HepG2 (cell line): ENCODE data around the gene GPR15. TPM values are rescaled to one million over a fixed set of nuclear protein-coding genes. Genes with fewer than 3 reads are reported as not detected.

ENCODE experiments used
- ASH2L ChIP-seq: fragments of 300-600, 200-600 bp; sonication (generic); IDR thresholded peaks from 2 replicates; pipeline ENCODE4 v1.7.0; 2017; ENCODE audit warnings: low read depth, mild to moderate bottlenecking, moderate library complexity, mixed read lengths, low read length; ENCODE audit not compliant: insufficient read length
- CEBPZ ChIP-seq: IDR thresholded peaks from 2 replicates; pipeline ENCODE4 v1.6.1; 2012; ENCODE audit warnings: low read length, improper control_type of control experiment
- CHD4 ChIP-seq: fragments of 200-600 bp; sonication (generic); IDR thresholded peaks from 2 replicates; pipeline ENCODE4 v1.7.0; 2017; ENCODE audit warnings: mild to moderate bottlenecking, low read length, borderline replicate concordance
- DNMT1 ChIP-seq: sonication (generic); formaldehyde crosslinking; IDR thresholded peaks from 2 replicates; pipeline ENCODE4 v1.5.1; 2020; ENCODE audit warnings: mild to moderate bottlenecking, missing genetic modification reagents
- MAX ChIP-seq: IDR thresholded peaks from 2 replicates; pipeline ENCODE4 v1.6.1; 2012; ENCODE audit warnings: inconsistent platforms
- POLR2AphosphoS2 ChIP-seq: IDR thresholded peaks from 2 replicates; pipeline ENCODE4 v1.6.1; 2011; ENCODE audit warnings: low read depth, low read length, improper control_type of control experiment
- PRDM10 ChIP-seq: sonication (generic); formaldehyde crosslinking; IDR thresholded peaks from 2 replicates; pipeline ENCODE4 v1.4.0; 2020; ENCODE audit warnings: low read depth, missing genetic modification reagents
- REL ChIP-seq: sonication (generic); formaldehyde crosslinking; conservative IDR thresholded peaks from 2 replicates; pipeline ENCODE4 v1.8.0; 2022; ENCODE audit warnings: mild to moderate bottlenecking, missing genetic modification reagents, moderate library complexity
- REXO4 ChIP-seq: sonication (generic); formaldehyde crosslinking; IDR thresholded peaks from 2 replicates; pipeline ENCODE4 v1.8.0; 2022; ENCODE audit warnings: missing genetic modification reagents, mild to moderate bottlenecking, borderline replicate concordance
- TGIF2 ChIP-seq: IDR thresholded peaks from 2 replicates; pipeline ENCODE4 v1.6.1; 2016; ENCODE audit warnings: control low read depth, missing compliant biosample characterization
- ZBTB42 ChIP-seq: sonication (generic); formaldehyde crosslinking; IDR thresholded peaks from 2 replicates; pipeline ENCODE4 v1.5.0; 2020; ENCODE audit warnings: mild to moderate bottlenecking, missing genetic modification reagents
- ZKSCAN1 ChIP-seq: fragments of 150-350 bp; IDR thresholded peaks from 2 replicates; pipeline ENCODE4 v1.6.1; 2014; ENCODE audit warnings: low read length
- ZNF17 ChIP-seq: sonication (generic); formaldehyde crosslinking; IDR thresholded peaks from 2 replicates; pipeline ENCODE4 v1.5.0; 2020; ENCODE audit warnings: mild to moderate bottlenecking, missing genetic modification reagents
- ZNF512B ChIP-seq: sonication (generic); formaldehyde crosslinking; IDR thresholded peaks from 2 replicates; pipeline ENCODE4 v1.5.1; 2020; ENCODE audit warnings: missing genetic modification reagents, mild to moderate bottlenecking, borderline replicate concordance
- ZNF543 ChIP-seq: sonication (generic); formaldehyde crosslinking; IDR thresholded peaks from 2 replicates; pipeline ENCODE4 v1.4.0; 2020; ENCODE audit warnings: mild to moderate bottlenecking, missing genetic modification reagents
- ZNF547 ChIP-seq: sonication (generic); formaldehyde crosslinking; IDR thresholded peaks from 2 replicates; pipeline ENCODE4 v1.5.1; 2020; ENCODE audit warnings: mild to moderate bottlenecking, missing genetic modification reagents
- ZNF562 ChIP-seq: sonication (generic); formaldehyde crosslinking; IDR thresholded peaks from 2 replicates; pipeline ENCODE4 v1.8.0; 2022; ENCODE audit warnings: missing genetic modification reagents, borderline replicate concordance
- ZNF644 ChIP-seq: IDR thresholded peaks from 2 replicates; pipeline ENCODE4 v1.6.1; 2016; ENCODE audit warnings: low read depth
- ZNF816 ChIP-seq: sonication (generic); formaldehyde crosslinking; IDR thresholded peaks from 2 replicates; pipeline ENCODE4 v1.8.0; 2022; ENCODE audit warnings: missing genetic modification reagents, mild to moderate bottlenecking, borderline replicate concordance
- ZNF879 ChIP-seq: sonication (generic); formaldehyde crosslinking; IDR thresholded peaks from 2 replicates; pipeline ENCODE4 v1.8.1; 2023; ENCODE audit warnings: missing genetic modification reagents
- polyA plus RNA-seq, 8 experiments: library from polyadenylated mRNA; depleted of rRNA in 3 of 8; stranded (reverse) in 7 of 8; unstranded in 1 of 8; fragments of >200 nt; fragmentation: Illumina TruSeq in 4 of 8; extraction: Trizol in 4 of 8; gene quantifications; 2 replicates each; pipeline versions ENCODE4 v1.2.1 to v1.2.3, GENCODE V29; 2011 to 2016; ENCODE audit warnings: low read depth in 4 of 8, missing spikeins in 1 of 8, mixed read lengths in 1 of 8; ENCODE audit not compliant: insufficient read depth in 1 of 8
- total RNA-seq, 5 experiments: library from RNA; depleted of rRNA; stranded (reverse); fragments of >200 nt; fragmentation: Illumina TruSeq; extraction: Trizol; gene quantifications; 2 replicates each; pipeline ENCODE4 v1.2.3, GENCODE V29; 2016; ENCODE audit warnings: low read depth in 1 of 5

The GPR15 gene
- total and polyA plus RNA-seq, 2 of the 13 experiments (the other 11 are each of a cell fraction or from before 2014, with no cell fraction given): not detected

GRCh38 chr3:98522544-98523281 is 9.1 kb upstream of the GPR15 start, which contains the start of gene CLDND1 (continued):
- no peak for TF ChIP-seq REL (CRISPR knock-in tag)
- peak; percentile 88; the same call in 1 of the 2 replicates for TF ChIP-seq PRDM10 (CRISPR knock-in tag)
- TF ChIP-seq ZNF879 (CRISPR knock-in tag): no peak
- no peak for TF ChIP-seq ZNF512B (CRISPR knock-in tag)
- TF ChIP-seq CEBPZ: no peak
- no peak for TF ChIP-seq DNMT1 (CRISPR knock-in tag)
- TF ChIP-seq TGIF2: no peak
- peak; percentile 39 for TF ChIP-seq MAX
- TF ChIP-seq ZBTB42: no peak
- TF ChIP-seq REXO4 (CRISPR knock-in tag): no peak
- no peak for TF ChIP-seq ZKSCAN1
- no peak for TF ChIP-seq ZNF17 (CRISPR knock-in tag)
- TF ChIP-seq POLR2AphosphoS2: no peak
- TF ChIP-seq ZNF644 (CRISPR knock-in tag): no peak
- no peak for TF ChIP-seq ZNF562 (CRISPR knock-in tag)
- no peak for TF ChIP-seq CHD4
- TF ChIP-seq ZNF816: peak; percentile 52; the same call in 1 of the 2 replicates
- TF ChIP-seq ZNF547 (CRISPR knock-in tag): 0 out of 2 replicates have a peak, but pooled peaks have one; percentile 54
- 0 out of 2 replicates have a peak, but pooled peaks have one; percentile 57 for TF ChIP-seq ZNF543 (CRISPR knock-in tag)
- peak; percentile 75 for TF ChIP-seq ASH2L
